Caco-2 (cell line): Measurements from ENCODE around the gene PPP3R2. TPM values are rescaled to one million over a fixed set of nuclear protein-coding genes. Genes with fewer than 3 reads are reported as not detected.

Source experiments
- BruUV-seq: library from RNA; stranded (reverse); fragments of 400-500 nt; replicated peaks from 2 replicates; lab custom pipeline; 2021; lab: Mats Ljungman, UMichigan
- CTCF ChIA-PET: fragments of 300-600 bp; sonication (Branson Sonifier 250); formaldehyde crosslinking; loops from one replicate; lab custom pipeline; 2022; ENCODE audit warnings: antibody characterized with exemption; lab: Charles Lee
- POLR2A ChIA-PET: fragments of 300-600 bp; sonication (Branson Sonifier 250); formaldehyde crosslinking; loops from one replicate; lab custom pipeline; 2022; ENCODE audit warnings: antibody characterized with exemption; lab: Charles Lee
- DNase-seq, 2 experiments: peaks; one replicate each; pipeline versions ENCODE4 v3.0.0 to v3.0.0-alpha.2; 2020 to 2022
- H3K27me3 ChIP-seq: replicated peaks from 2 replicates; pipeline ENCODE4 v1.6.0; 2011; ENCODE audit warnings: low read length; ENCODE audit not compliant: control insufficient read depth, insufficient read depth
- H3K36me3 ChIP-seq: 2 replicates; pipeline ENCODE4 v1.5.1; 2011; ENCODE audit warnings: low read length; ENCODE audit not compliant: control insufficient read depth, insufficient read depth
- H3K4me1 ChIP-seq: fragments of 250-450 bp; sonication (Bioruptor Pico); 2 replicates; pipeline ENCODE4 v1.5.1; 2020; ENCODE audit warnings: mild to moderate bottlenecking
- H3K4me3 ChIP-seq: 2 replicates; pipeline ENCODE4 v1.5.1; 2011; ENCODE audit warnings: low read depth, mild to moderate bottlenecking, control low read depth, low read length
- H3K9me3 ChIP-seq: fragments of 250-450 bp; sonication (Bioruptor Pico); 2 replicates; pipeline ENCODE4 v1.5.1; 2020; ENCODE audit warnings: mild to moderate bottlenecking, moderate library complexity
- H3K27ac Mint-ChIP-seq: one replicate; pipeline ENCODE4 v1.8.0; 2022; ENCODE audit warnings: mixed read lengths; ENCODE audit not compliant: unreplicated experiment
- H3K27me3 Mint-ChIP-seq: one replicate; pipeline ENCODE4 v1.8.0; 2022; ENCODE audit warnings: mixed read lengths; ENCODE audit not compliant: insufficient read depth, unreplicated experiment
- H3K36me3 Mint-ChIP-seq: one replicate; pipeline ENCODE4 v1.8.0; 2022; ENCODE audit warnings: mild to moderate bottlenecking, mixed read lengths; ENCODE audit not compliant: insufficient read depth, unreplicated experiment
- H3K4me1 Mint-ChIP-seq: one replicate; pipeline ENCODE4 v1.8.0; 2022; ENCODE audit warnings: low read depth, mixed read lengths; ENCODE audit not compliant: unreplicated experiment
- H3K4me3 Mint-ChIP-seq: one replicate; pipeline ENCODE4 v1.8.0; 2022; ENCODE audit warnings: mild to moderate bottlenecking, moderate library complexity, mixed read lengths; ENCODE audit not compliant: unreplicated experiment
- H3K9me3 Mint-ChIP-seq: one replicate; pipeline ENCODE4 v1.8.0; 2022; ENCODE audit warnings: mixed read lengths; ENCODE audit not compliant: unreplicated experiment
- intact Hi-C: fragments of 100-400 bp; cut with micrococcal nuclease; formaldehyde crosslinking; loops from one replicate; pipeline ENCODE4 v1.10.0; 2022; ENCODE audit not compliant: unreplicated experiment
- total RNA-seq: library from RNA; stranded (reverse); gene quantifications from 2 replicates; pipeline ENCODE4 v1.2.3, GENCODE V29; 2022
- TF ChIP-seq, protein P1 (sequence below), 2 experiments: fragments of 200-600 bp in 1 of 2; IDR thresholded peaks; 1 replicate in 1 of 2; 2 replicates in 1 of 2; pipeline versions ENCODE4 v1.5.1 to v1.8.0; 2011 to 2022; ENCODE audit warnings: antibody characterized with exemption in 1 of 2, control low read depth in 1 of 2, inconsistent platforms in 1 of 2, low read depth in 1 of 2, low read length in 1 of 2, mild to moderate bottlenecking in 1 of 2, moderate library complexity in 1 of 2; ENCODE audit not compliant: insufficient read depth in 1 of 2, severe bottlenecking in 1 of 2, unreplicated experiment in 1 of 2

The PPP3R2 gene
- total RNA-seq, 1 experiment from 2014 or later, result not detected

DNA sequence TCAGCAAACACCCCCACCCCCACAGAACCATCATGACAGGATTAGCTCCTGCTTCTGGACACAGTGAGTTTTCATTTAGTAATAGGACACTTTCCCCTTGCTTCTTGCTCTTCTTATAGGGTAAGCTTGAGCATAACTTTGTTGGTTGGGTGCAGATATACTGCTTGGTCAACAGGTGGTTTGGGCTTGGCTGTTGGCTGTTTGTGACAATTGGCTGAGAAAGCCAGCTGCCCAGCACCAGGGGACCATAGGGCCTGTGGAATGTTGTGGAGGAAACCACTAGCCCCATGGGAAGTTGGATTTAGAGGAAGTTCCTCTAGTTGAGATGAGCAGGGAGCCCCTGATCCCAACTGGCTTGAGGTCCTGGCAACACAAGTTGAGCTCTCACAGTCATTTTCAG is 30.5 kb downstream of the PPP3R2 start:
- no peak overlapping the region for H3K4me3 ChIP-seq
- H3K27ac Mint-ChIP-seq, result no peak overlapping the region
- no peaks in the 10 kb centered on the region for H3K27me3 ChIP-seq
- H3K4me1 ChIP-seq, result no peaks in the 10 kb centered on the region
- no peaks in the 10 kb centered on the region for H3K27me3 Mint-ChIP-seq
- TF ChIP-seq, protein P1, sequence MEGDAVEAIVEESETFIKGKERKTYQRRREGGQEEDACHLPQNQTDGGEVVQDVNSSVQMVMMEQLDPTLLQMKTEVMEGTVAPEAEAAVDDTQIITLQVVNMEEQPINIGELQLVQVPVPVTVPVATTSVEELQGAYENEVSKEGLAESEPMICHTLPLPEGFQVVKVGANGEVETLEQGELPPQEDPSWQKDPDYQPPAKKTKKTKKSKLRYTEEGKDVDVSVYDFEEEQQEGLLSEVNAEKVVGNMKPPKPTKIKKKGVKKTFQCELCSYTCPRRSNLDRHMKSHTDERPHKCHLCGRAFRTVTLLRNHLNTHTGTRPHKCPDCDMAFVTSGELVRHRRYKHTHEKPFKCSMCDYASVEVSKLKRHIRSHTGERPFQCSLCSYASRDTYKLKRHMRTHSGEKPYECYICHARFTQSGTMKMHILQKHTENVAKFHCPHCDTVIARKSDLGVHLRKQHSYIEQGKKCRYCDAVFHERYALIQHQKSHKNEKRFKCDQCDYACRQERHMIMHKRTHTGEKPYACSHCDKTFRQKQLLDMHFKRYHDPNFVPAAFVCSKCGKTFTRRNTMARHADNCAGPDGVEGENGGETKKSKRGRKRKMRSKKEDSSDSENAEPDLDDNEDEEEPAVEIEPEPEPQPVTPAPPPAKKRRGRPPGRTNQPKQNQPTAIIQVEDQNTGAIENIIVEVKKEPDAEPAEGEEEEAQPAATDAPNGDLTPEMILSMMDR (IDR thresholded peaks at IDR 0.05; ENCODE audit: insufficient read depth in 1 of 2, low read depth in 1 of 2, low read length in 1 of 2, severe bottlenecking in 1 of 2, unreplicated experiment in 1 of 2), result no peak
- H3K36me3 ChIP-seq, result peaks cover 2% of the 10 kb centered on the region; the same call in 1 of the 2 replicates
- no peaks in the 10 kb centered on the region for H3K9me3 ChIP-seq
- intact Hi-C loops, result no loop called here
- DNase-seq, result no peak
- H3K9me3 Mint-ChIP-seq, result no peaks in the 10 kb centered on the region
- no peaks in the 10 kb centered on the region for H3K4me1 Mint-ChIP-seq
- no peak overlapping the region for H3K4me3 Mint-ChIP-seq
- BruUV-seq, result no TSS peak
- ChIA-PET CTCF (interaction anchor here (0.6 kb wide), 1 partner anchor 36 kb away, joined by 6 read pairs; no protein-coding TSS in a partner anchor), POLR2A (no interaction called here)
- H3K36me3 Mint-ChIP-seq, result peaks cover 22% of the 10 kb centered on the region

DNA sequence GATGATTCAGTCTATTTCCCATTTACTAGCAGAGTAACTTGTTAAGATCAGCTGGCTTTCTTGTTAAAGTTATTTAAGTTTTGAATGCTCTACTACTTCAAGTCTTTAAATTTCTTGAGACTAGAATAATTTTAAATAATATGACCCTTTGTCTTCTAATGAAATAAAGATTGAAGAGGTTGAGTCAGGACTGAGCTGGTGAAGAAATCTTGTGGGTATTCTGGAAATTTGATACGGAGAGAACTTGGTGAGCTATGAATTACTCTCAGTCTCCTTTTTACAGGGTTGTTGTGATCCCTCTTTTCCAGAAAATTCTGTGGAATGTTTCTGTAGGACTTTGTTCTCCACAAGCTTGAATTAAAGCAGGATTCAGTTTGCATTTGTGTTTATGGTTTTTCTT is 31.8 kb downstream of the PPP3R2 start:
- POLR2A ChIA-PET, result no interaction called here
- intact Hi-C loops, result no loop called here
- Histone ChIP-seq H3K4me3 (no peak overlapping the region), H3K27me3 (no peaks in the 10 kb centered on the region), H3K4me1 (no peaks in the 10 kb centered on the region), H3K9me3 (no peaks in the 10 kb centered on the region), H3K36me3 (peaks cover 2% of the 10 kb centered on the region; the same call in 1 of the 2 replicates)
- H3K27ac Mint-ChIP-seq, result no peak overlapping the region
- no peaks in the 10 kb centered on the region for H3K4me1 Mint-ChIP-seq
- no peak for DNase-seq
- no peaks in the 10 kb centered on the region for H3K9me3 Mint-ChIP-seq
- H3K4me3 Mint-ChIP-seq, result no peak overlapping the region
- CTCF ChIA-PET, result no interaction called here
- H3K27me3 Mint-ChIP-seq, result no peaks in the 10 kb centered on the region
- TF ChIP-seq, protein P1 (IDR thresholded peaks at IDR 0.05; ENCODE audit: insufficient read depth in 1 of 2, low read depth in 1 of 2, low read length in 1 of 2, severe bottlenecking in 1 of 2, unreplicated experiment in 1 of 2), result no peak
- BruUV-seq, result no TSS peak
- H3K36me3 Mint-ChIP-seq, result peaks cover 35% of the 10 kb centered on the region

DNA sequence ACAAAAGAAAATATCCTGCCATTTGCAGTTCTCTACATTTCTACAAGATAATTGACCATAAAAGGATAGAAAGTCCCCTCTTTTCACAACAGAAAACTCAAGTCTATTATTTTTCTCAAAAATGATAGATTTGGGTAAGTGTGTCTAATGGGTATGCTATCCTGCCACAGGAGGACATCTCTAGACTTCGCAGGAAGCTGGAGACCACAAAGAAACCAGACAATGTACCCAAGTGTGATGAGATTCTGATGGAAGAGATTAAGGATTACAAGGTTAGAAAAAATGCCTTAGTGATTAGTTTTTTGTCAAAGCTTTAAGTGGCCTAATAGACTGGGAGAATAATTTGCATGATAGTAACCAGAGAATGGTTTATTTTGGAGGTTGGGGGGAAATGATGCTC is 33.0 kb downstream of the PPP3R2 start:
- TF ChIP-seq, protein P1 (IDR thresholded peaks at IDR 0.05; ENCODE audit: insufficient read depth in 1 of 2, low read depth in 1 of 2, low read length in 1 of 2, severe bottlenecking in 1 of 2, unreplicated experiment in 1 of 2), result no peak
- Histone ChIP-seq H3K9me3 (no peaks in the 10 kb centered on the region), H3K27me3 (no peaks in the 10 kb centered on the region), H3K36me3 (peaks cover 2% of the 10 kb centered on the region), H3K4me3 (no peak overlapping the region), H3K4me1 (no peaks in the 10 kb centered on the region)
- Mint-ChIP-seq H3K27me3 (no peaks in the 10 kb centered on the region), H3K4me3 (no peak overlapping the region), H3K27ac (no peak overlapping the region), H3K9me3 (no peaks in the 10 kb centered on the region), H3K4me1 (no peaks in the 10 kb centered on the region), H3K36me3 (peaks cover 46% of the 10 kb centered on the region)
- CTCF ChIA-PET, result no interaction called here
- no peak for DNase-seq
- BruUV-seq, result no TSS peak
- intact Hi-C loops, result no loop called here
- POLR2A ChIA-PET, result no interaction called here
